A549 (cell line): ENCODE data around the gene TBX1. TPM values are rescaled to one million over a fixed set of nuclear protein-coding genes. Genes with fewer than 3 reads are reported as not detected.

ENCODE experiments used
- ATAC-seq, 2 experiments: fragments of 200-7000 bp in 1 of 2; fragments of >200 bp in 1 of 2; cut with Nextera tagmentation in 1 of 2; cut with Tn5 transposase in 1 of 2; 3 replicates each; pipeline versions ENCODE4 v1.8.0 to v1.9.1; 2018 to 2020; ENCODE audit warnings: mild to moderate bottlenecking in 1 of 2, moderate library complexity in 1 of 2
- CTCF ChIA-PET: fragments of 300-600 bp; sonication (Branson Sonifier 250); formaldehyde crosslinking; extraction: SDS; loops from one replicate; lab custom pipeline; 2021; ENCODE audit warnings: antibody characterized with exemption, inconsistent platforms; lab: Yijun Ruan, JAX
- POLR2A ChIA-PET: fragments of 350-600 bp; formaldehyde crosslinking; extraction: SDS; loops from one replicate; lab custom pipeline; 2021; ENCODE audit warnings: antibody characterized with exemption, inconsistent platforms; lab: Yijun Ruan, JAX
- DNase-seq, 2 experiments: peaks; one replicate each; pipeline versions ENCODE4 v3.0.0 to v3.0.0-alpha.2; 2011 to 2016; ENCODE audit warnings: low read depth in 1 of 2, low spot score in 1 of 2
- FAIRE-seq: peaks from 2 replicates; lab custom pipeline; 2011; peaks lifted over from hg19 to GRCh38; lab: Jason Lieb, UNC
- H3K27ac ChIP-seq, 2 experiments: fragments of >200 bp; sonication (Bioruptor Twin); formaldehyde crosslinking; 3 replicates each; pipeline ENCODE4 v1.5.1; 2016 to 2017
- H3K4me1 ChIP-seq: fragments of >200 bp; sonication (Bioruptor Twin); formaldehyde crosslinking; 3 replicates; pipeline ENCODE4 v1.6.1; 2016
- H3K4me2 ChIP-seq: fragments of >200 bp; sonication (Bioruptor Twin); formaldehyde crosslinking; 3 replicates; pipeline ENCODE4 v1.6.1; 2016
- H3K4me3 ChIP-seq: fragments of >200 bp; sonication (Bioruptor Twin); formaldehyde crosslinking; 3 replicates; pipeline ENCODE4 v1.5.1; 2016
- H3K9me3 ChIP-seq: fragments of >200 bp; sonication (Bioruptor Twin); formaldehyde crosslinking; 3 replicates; pipeline ENCODE4 v1.6.1; 2016
- CEBPB ChIP-seq, 2 experiments: fragments of >200 bp in 1 of 2; sonication (Bioruptor Twin) in 1 of 2; formaldehyde crosslinking in 1 of 2; IDR thresholded peaks; 2 replicates each; pipeline ENCODE4 v1.6.1; 2012 to 2016
- CHD2 ChIP-seq: fragments of 150-350 bp; IDR thresholded peaks from 2 replicates; pipeline ENCODE4 v1.6.1; 2014; ENCODE audit warnings: low read length; ENCODE audit not compliant: partially characterized antibody
- EHF ChIP-seq: fragments of 250-450 bp; sonication (Bioruptor Pico); IDR thresholded peaks from 2 replicates; pipeline ENCODE4 v1.5.0; 2020; ENCODE audit warnings: mild to moderate bottlenecking
- EP300 ChIP-seq, 2 experiments: fragments of >200 bp; sonication (Bioruptor Twin); formaldehyde crosslinking; IDR thresholded peaks; 2 replicates in 1 of 2; 3 replicates in 1 of 2; pipeline ENCODE4 v1.6.1; 2016 to 2017
- ESRRA ChIP-seq: fragments of 150-350 bp; IDR thresholded peaks from 2 replicates; pipeline ENCODE4 v1.6.1; 2014; ENCODE audit warnings: mild to moderate bottlenecking, low read length, borderline replicate concordance
- GATA3 ChIP-seq: IDR thresholded peaks from 2 replicates; pipeline ENCODE4 v1.6.1; 2012; ENCODE audit warnings: borderline replicate concordance
- HDAC2 ChIP-seq: fragments of 200-600 bp; sonication (generic); IDR thresholded peaks from 2 replicates; pipeline ENCODE4 v1.6.1; 2016
- HEYL ChIP-seq: fragments of 250-450 bp; sonication (Bioruptor Pico); IDR thresholded peaks from 2 replicates; pipeline ENCODE4 v1.8.0; 2021; ENCODE audit warnings: mild to moderate bottlenecking, moderate library complexity
- HOXA7 ChIP-seq: fragments of 250-450 bp; sonication (Bioruptor Pico); IDR thresholded peaks from 2 replicates; pipeline ENCODE4 v1.5.0; 2020; ENCODE audit warnings: mild to moderate bottlenecking, moderate library complexity
- HOXB5 ChIP-seq: fragments of 250-450 bp; sonication (Bioruptor Pico); IDR thresholded peaks from 2 replicates; pipeline ENCODE4 v1.5.0; 2020; ENCODE audit warnings: mild to moderate bottlenecking, moderate library complexity
- MAZ ChIP-seq: fragments of 150-350 bp; IDR thresholded peaks from 2 replicates; pipeline ENCODE4 v1.6.1; 2014; ENCODE audit warnings: antibody characterized with exemption, low read depth, low read length, borderline replicate concordance
- POLR2A ChIP-seq: IDR thresholded peaks from 2 replicates; pipeline ENCODE4 v1.6.1; 2012; ENCODE audit warnings: mild to moderate bottlenecking, low read length
- RAD21 ChIP-seq, 2 experiments: fragments of >200 bp in 1 of 2; sonication (Bioruptor Twin) in 1 of 2; formaldehyde crosslinking in 1 of 2; IDR thresholded peaks in 1 of 2; conservative IDR thresholded peaks in 1 of 2; 2 replicates in 1 of 2; 3 replicates in 1 of 2; pipeline ENCODE4 v1.6.1; 2012 to 2018; ENCODE audit warnings: inconsistent platforms in 1 of 2
- RARB ChIP-seq: fragments of 250-450 bp; sonication (Bioruptor Pico); IDR thresholded peaks from 2 replicates; pipeline ENCODE4 v1.8.0; 2021; ENCODE audit warnings: mild to moderate bottlenecking, moderate library complexity
- SMC3 ChIP-seq: fragments of >200 bp; sonication (Bioruptor Twin); formaldehyde crosslinking; IDR thresholded peaks from 3 replicates; pipeline ENCODE4 v1.6.1; 2018; ENCODE audit warnings: inconsistent platforms
- TFCP2L1 ChIP-seq: fragments of 250-450 bp; sonication (Bioruptor Pico); IDR thresholded peaks from 2 replicates; pipeline ENCODE4 v1.5.0; 2021; ENCODE audit warnings: mild to moderate bottlenecking
- ZC3H11A ChIP-seq: fragments of 450-650 bp; IDR thresholded peaks from 2 replicates; pipeline ENCODE4 v1.6.1; 2014; ENCODE audit warnings: antibody characterized with exemption, mild to moderate bottlenecking
- WGBS: methylation state at CpG from one replicate; pipeline ENCODE4 v1.1.6; 2017; ENCODE audit errors: missing lambda C conversion rate; 5-methylcytosine and 5-hydroxymethylcytosine counted together
- polyA plus RNA-seq, 4 experiments: library from polyadenylated mRNA; depleted of rRNA in 3 of 4; stranded (reverse); fragments of >200 nt; fragmentation: RNase III in 1 of 4; extraction: RNeasy Plus Mini Kit Qiagen cat#74134 plus additional on column Dnase treatment in 1 of 4; gene quantifications; 2 replicates in 3 of 4; 3 replicates in 1 of 4; pipeline ENCODE4 v1.2.3, GENCODE V29; 2011 to 2017
- TF ChIP-seq, protein P1 (sequence below): fragments of >200 bp; sonication (Bioruptor Twin); formaldehyde crosslinking; IDR thresholded peaks from 2 replicates; pipeline ENCODE4 v1.6.1; 2016
- TF ChIP-seq, protein P2 (sequence below): fragments of 150-350 bp; IDR thresholded peaks from 2 replicates; pipeline ENCODE4 v1.6.1; 2014; ENCODE audit warnings: low read depth, mild to moderate bottlenecking, low read length
- TF ChIP-seq, protein P3 (sequence below): IDR thresholded peaks from 2 replicates; pipeline ENCODE4 v1.6.1; 2012
- TF ChIP-seq, protein P4 (sequence below): IDR thresholded peaks from 2 replicates; pipeline ENCODE4 v1.6.1; 2012
- TF ChIP-seq, protein P5 (sequence below): fragments of >200 bp; sonication (Bioruptor Twin); formaldehyde crosslinking; IDR thresholded peaks from 3 replicates; pipeline ENCODE4 v1.6.1; 2016
- TF ChIP-seq, protein P6 (sequence below): fragments of 250-450 bp; sonication (Bioruptor Pico); IDR thresholded peaks from 2 replicates; pipeline ENCODE4 v1.5.0; 2020; ENCODE audit warnings: low read depth, mild to moderate bottlenecking, moderate library complexity
- TF ChIP-seq, protein P7 (sequence below): fragments of 200-600 bp; sonication (generic); IDR thresholded peaks from 2 replicates; pipeline ENCODE4 v1.6.1; 2016; ENCODE audit warnings: antibody characterized with exemption, mild to moderate bottlenecking, moderate library complexity

TBX1 gene
- polyA plus RNA-seq, 2 of the 4 experiments (the other 2 are of a cell fraction), result 0.30 to 2.8 TPM

DNA sequence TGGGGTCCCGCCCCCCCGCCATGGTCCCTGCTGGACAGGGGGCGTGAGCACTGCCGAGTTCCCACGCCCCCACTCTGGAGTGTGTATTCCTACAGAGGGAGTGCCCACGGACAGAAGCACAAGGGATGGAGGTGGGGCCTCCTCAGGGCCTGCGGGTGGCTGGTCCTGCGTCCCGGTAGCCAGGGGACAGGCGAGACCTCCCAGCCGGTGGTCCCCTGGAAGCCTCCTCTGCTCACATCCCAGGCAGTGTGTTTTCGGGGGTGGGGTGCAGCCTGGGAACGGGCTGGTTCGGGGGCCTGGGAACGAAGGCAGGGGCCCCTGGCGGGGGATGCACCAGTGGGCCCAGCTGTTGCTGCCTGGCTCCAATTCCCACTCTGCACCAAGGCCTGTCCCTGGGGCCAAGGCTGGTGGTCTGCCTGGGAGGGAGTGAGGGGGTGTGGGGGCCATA, 21.1 kb upstream of the TBX1 start:
- no CpG with 5 or more reads among the region's 16 CpGs for WGBS
- TF ChIP-seq RAD21 (conservative IDR thresholded peaks at IDR 0.05 in 1 of 2, IDR thresholded peaks at IDR 0.05 in 1 of 2) (no peak), POLR2A (no peak), CEBPB (IDR thresholded peaks at IDR 0.05) (no peak), ZC3H11A (no peak), RARB (CRISPR knock-in tag) (no peak), SMC3 (no peak), EHF (CRISPR knock-in tag) (no peak), MAZ (no peak), HOXA7 (CRISPR knock-in tag) (no peak), ESRRA (no peak)
- TF ChIP-seq, protein P1, sequence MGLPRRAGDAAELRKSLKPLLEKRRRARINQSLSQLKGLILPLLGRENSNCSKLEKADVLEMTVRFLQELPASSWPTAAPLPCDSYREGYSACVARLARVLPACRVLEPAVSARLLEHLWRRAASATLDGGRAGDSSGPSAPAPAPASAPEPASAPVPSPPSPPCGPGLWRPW, result no peak
- TF ChIP-seq, protein P2, sequence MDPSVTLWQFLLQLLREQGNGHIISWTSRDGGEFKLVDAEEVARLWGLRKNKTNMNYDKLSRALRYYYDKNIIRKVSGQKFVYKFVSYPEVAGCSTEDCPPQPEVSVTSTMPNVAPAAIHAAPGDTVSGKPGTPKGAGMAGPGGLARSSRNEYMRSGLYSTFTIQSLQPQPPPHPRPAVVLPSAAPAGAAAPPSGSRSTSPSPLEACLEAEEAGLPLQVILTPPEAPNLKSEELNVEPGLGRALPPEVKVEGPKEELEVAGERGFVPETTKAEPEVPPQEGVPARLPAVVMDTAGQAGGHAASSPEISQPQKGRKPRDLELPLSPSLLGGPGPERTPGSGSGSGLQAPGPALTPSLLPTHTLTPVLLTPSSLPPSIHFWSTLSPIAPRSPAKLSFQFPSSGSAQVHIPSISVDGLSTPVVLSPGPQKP, result no peak
- TF ChIP-seq, protein P3, sequence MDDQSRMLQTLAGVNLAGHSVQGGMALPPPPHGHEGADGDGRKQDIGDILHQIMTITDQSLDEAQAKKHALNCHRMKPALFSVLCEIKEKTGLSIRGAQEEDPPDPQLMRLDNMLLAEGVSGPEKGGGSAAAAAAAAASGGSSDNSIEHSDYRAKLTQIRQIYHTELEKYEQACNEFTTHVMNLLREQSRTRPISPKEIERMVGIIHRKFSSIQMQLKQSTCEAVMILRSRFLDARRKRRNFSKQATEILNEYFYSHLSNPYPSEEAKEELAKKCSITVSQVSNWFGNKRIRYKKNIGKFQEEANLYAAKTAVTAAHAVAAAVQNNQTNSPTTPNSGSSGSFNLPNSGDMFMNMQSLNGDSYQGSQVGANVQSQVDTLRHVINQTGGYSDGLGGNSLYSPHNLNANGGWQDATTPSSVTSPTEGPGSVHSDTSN, result no peak
- TF ChIP-seq, protein P4, sequence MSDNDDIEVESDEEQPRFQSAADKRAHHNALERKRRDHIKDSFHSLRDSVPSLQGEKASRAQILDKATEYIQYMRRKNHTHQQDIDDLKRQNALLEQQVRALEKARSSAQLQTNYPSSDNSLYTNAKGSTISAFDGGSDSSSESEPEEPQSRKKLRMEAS, result no peak
- CTCF ChIA-PET, result interaction anchor here (1.8 to 11.1 kb wide), 2 partner anchors 8 to 171 kb away, joined by 6 to 86 read pairs; no protein-coding TSS in a partner anchor

DNA sequence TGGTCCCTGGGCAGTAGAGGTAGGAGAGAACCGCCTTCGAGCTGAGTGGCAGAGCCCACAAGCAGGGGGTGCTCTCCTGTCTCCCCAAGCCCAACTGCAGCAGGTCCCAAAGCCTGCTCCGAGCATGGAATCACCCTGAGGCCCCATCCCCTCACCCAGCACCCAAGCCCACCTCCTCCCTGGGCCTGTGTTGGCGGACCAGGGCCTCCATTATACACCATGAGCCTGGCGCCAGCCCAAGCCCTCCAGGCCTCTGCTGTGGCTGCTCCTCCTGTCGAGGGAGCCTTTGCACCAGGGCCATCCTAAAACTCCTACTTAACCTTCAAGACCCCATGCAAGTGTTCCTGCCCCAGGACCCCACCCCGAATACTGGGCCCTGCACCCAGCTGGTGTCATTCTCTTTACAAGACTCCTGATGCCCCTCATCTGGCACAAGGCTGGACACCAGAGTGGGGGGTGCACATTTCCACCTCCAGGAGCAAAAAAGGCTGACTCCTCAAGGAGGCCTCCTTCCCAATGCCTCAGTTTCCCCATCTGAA, 20.6 kb upstream of the TBX1 start:
- POLR2A ChIA-PET, result no interaction called here
- TF ChIP-seq HOXB5 (no peak), GATA3 (no peak), EP300 (IDR thresholded peaks at IDR 0.05) (no peak), CHD2 (no peak), TFCP2L1 (CRISPR knock-in tag) (no peak), HEYL (CRISPR knock-in tag) (no peak), HDAC2 (no peak)
- TF ChIP-seq, protein P2, result no peak
- TF ChIP-seq, protein P5, sequence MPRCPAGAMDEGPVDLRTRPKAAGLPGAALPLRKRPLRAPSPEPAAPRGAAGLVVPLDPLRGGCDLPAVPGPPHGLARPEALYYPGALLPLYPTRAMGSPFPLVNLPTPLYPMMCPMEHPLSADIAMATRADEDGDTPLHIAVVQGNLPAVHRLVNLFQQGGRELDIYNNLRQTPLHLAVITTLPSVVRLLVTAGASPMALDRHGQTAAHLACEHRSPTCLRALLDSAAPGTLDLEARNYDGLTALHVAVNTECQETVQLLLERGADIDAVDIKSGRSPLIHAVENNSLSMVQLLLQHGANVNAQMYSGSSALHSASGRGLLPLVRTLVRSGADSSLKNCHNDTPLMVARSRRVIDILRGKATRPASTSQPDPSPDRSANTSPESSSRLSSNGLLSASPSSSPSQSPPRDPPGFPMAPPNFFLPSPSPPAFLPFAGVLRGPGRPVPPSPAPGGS, result no peak
- TF ChIP-seq, protein P6, sequence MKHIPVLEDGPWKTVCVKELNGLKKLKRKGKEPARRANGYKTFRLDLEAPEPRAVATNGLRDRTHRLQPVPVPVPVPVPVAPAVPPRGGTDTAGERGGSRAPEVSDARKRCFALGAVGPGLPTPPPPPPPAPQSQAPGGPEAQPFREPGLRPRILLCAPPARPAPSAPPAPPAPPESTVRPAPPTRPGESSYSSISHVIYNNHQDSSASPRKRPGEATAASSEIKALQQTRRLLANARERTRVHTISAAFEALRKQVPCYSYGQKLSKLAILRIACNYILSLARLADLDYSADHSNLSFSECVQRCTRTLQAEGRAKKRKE (CRISPR knock-in tag), result no peak
- TF ChIP-seq, protein P7, sequence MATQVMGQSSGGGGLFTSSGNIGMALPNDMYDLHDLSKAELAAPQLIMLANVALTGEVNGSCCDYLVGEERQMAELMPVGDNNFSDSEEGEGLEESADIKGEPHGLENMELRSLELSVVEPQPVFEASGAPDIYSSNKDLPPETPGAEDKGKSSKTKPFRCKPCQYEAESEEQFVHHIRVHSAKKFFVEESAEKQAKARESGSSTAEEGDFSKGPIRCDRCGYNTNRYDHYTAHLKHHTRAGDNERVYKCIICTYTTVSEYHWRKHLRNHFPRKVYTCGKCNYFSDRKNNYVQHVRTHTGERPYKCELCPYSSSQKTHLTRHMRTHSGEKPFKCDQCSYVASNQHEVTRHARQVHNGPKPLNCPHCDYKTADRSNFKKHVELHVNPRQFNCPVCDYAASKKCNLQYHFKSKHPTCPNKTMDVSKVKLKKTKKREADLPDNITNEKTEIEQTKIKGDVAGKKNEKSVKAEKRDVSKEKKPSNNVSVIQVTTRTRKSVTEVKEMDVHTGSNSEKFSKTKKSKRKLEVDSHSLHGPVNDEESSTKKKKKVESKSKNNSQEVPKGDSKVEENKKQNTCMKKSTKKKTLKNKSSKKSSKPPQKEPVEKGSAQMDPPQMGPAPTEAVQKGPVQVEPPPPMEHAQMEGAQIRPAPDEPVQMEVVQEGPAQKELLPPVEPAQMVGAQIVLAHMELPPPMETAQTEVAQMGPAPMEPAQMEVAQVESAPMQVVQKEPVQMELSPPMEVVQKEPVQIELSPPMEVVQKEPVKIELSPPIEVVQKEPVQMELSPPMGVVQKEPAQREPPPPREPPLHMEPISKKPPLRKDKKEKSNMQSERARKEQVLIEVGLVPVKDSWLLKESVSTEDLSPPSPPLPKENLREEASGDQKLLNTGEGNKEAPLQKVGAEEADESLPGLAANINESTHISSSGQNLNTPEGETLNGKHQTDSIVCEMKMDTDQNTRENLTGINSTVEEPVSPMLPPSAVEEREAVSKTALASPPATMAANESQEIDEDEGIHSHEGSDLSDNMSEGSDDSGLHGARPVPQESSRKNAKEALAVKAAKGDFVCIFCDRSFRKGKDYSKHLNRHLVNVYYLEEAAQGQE, result no peak
- Histone ChIP-seq H3K4me1 (no peaks in the 10 kb centered on the region), H3K9me3 (no peaks in the 10 kb centered on the region), H3K27ac (no peak overlapping the region), H3K4me3 (no peak overlapping the region), H3K4me2 (no peak overlapping the region)
- FAIRE-seq, result no peak
- WGBS, result 30% methylated on average over 2 of the region's 7 CpGs
- CTCF ChIA-PET, result interaction anchor here (11.1 kb wide), 1 partner anchor 9 kb away, joined by 86 read pairs; no protein-coding TSS in a partner anchor
- ATAC-seq, result no peak
- no peak for DNase-seq

More for the DNA sequence above, 21.1 kb upstream of the TBX1 start:
- H3K4me2 ChIP-seq, result no peak overlapping the region
- H3K27ac ChIP-seq, result no peak overlapping the region
- ATAC-seq, result no peak
- H3K9me3 ChIP-seq, result no peaks in the 10 kb centered on the region
- FAIRE-seq, result no peak
- POLR2A ChIA-PET, result no interaction called here
- H3K4me1 ChIP-seq, result no peaks in the 10 kb centered on the region
- DNase-seq, result no peak
- no peak overlapping the region for H3K4me3 ChIP-seq
